Measurements from ENCODE around the gene HOXC4. TPM values are rescaled to one million over a fixed set of nuclear protein-coding genes. Genes with fewer than 3 reads are reported as not detected.
"Not testable (repeated sequence)": the region's sequence is repeated elsewhere in the genome, so short reads cannot be mapped to it uniquely, and the experiment has no call there.

HOXC4 gene
- total and polyA plus RNA-seq, 2 of the 4 experiments (the other 2 are of a cell fraction) = under 0.01 to 0.26 TPM

DNA sequence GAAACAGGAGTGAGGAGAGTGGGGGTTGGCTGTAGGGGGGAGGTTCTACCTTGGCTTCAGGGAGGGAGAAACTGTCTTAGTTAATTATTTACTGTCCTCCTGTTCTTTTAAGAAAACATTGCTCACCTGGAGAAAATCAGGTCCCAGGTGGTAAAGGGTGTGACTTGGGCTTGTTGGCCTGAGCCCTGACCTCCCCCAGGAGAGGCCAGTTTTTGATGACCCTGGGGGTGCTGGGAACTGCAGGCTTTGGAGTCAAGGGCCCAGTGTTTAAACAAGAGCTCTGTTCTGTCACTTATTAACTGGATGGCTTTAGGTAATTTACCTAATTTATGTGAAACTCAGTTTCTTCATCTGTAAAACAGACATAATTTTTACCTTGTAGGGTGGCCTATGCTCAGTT, 34.4 kb downstream of the HOXC4 start:
- H3K4me1 ChIP-seq (ENCODE audit: control insufficient read depth, insufficient read depth, low read length); H3K36me3 ChIP-seq (ENCODE audit: control insufficient read depth, insufficient read depth, low read length); H2AK9ac ChIP-seq (replicated peaks; ENCODE audit: low read depth, low read length, poor library complexity); CTCF ChIA-PET; H3K27ac ChIP-seq (ENCODE audit: insufficient read depth, low read length); BruUV-seq (replicated peaks); H3K9ac ChIP-seq (ENCODE audit: low read depth, low read length); H2AFZ ChIP-seq (replicated peaks; ENCODE audit: low read length, poor library complexity); H3K23ac ChIP-seq (ENCODE audit: low read depth, low read length); H3K56ac ChIP-seq (ENCODE audit: extremely low read depth, insufficient read depth, low read length); H4K8ac ChIP-seq (ENCODE audit: low read depth in 2 of 2, low read length in 2 of 2); H2BK15ac ChIP-seq (ENCODE audit: low read depth, low read length); in situ Hi-C loops (cut with MboI; ENCODE audit: low sequenced_read_pairs); DNase-seq; H4K91ac ChIP-seq (ENCODE audit: insufficient read depth, low read depth, low read length); H3K79me1 ChIP-seq (ENCODE audit: low read depth in 1 of 2, low read length in 2 of 2); H3K9me3 ChIP-seq (ENCODE audit: control insufficient read depth, insufficient read depth, low read length); H4K5ac ChIP-seq (ENCODE audit: low read depth, low read length); intact Hi-C loops (cut with micrococcal nuclease); H3K4ac ChIP-seq (ENCODE audit: low read depth, low read length); H2AK5ac ChIP-seq (ENCODE audit: low read depth, low read length); H2BK5ac ChIP-seq (ENCODE audit: low read depth, low read length, poor library complexity, severe bottlenecking); H3K18ac ChIP-seq (ENCODE audit: low read depth, low read length); dilution Hi-C loops (cut with HindIII; ENCODE audit: low sequenced_read_pairs, unreplicated experiment); H4K20me1 ChIP-seq (ENCODE audit: insufficient read depth, low read length); H3K4me3 ChIP-seq (ENCODE audit: insufficient read depth, low read depth, low read length); H2BK120ac ChIP-seq (ENCODE audit: low read depth, low read length); POLR2A ChIA-PET (ENCODE audit: unreplicated experiment); H3K14ac ChIP-seq (replicated peaks; ENCODE audit: low read depth, low read length); ATAC-seq (ENCODE audit: low read depth); H3K27me3 ChIP-seq (ENCODE audit: control insufficient read depth, insufficient read depth, low read length); H3K9me1 ChIP-seq (ENCODE audit: insufficient read depth, low read length); H3K4me2 ChIP-seq (ENCODE audit: low read depth, low read length); H2BK20ac ChIP-seq (ENCODE audit: low read depth, low read length): not testable (repeated sequence)

DNA sequence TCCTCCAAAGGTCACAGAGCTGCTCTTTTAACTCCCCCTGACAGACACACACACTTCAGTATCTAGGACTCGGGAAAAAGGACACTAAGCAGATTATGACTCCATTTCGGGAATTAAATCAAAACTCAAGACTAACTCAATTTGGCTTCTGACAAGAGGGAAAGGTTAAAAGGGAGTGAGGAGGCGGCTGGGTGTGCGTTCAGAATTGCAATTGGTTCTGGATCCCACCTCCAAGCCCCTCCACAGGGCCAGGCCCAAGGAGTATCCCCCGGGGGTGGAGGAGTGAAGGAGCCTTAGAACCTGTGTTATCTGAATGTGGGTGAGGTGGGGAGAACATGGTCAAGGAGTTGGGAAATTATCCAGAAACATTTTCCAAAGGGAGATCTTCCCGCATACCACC, 35.8 kb downstream of the HOXC4 start:
- H2BK15ac ChIP-seq (ENCODE audit: low read depth, low read length); H3K18ac ChIP-seq (ENCODE audit: low read depth, low read length); H2BK120ac ChIP-seq (ENCODE audit: low read depth, low read length); H2AFZ ChIP-seq (replicated peaks; ENCODE audit: low read length, poor library complexity); H3K4me2 ChIP-seq (ENCODE audit: low read depth, low read length); H3K4ac ChIP-seq (ENCODE audit: low read depth, low read length); ATAC-seq (ENCODE audit: low read depth); H3K9me3 ChIP-seq (ENCODE audit: control insufficient read depth, insufficient read depth, low read length); H4K20me1 ChIP-seq (ENCODE audit: insufficient read depth, low read length); H3K36me3 ChIP-seq (ENCODE audit: control insufficient read depth, insufficient read depth, low read length); CTCF ChIA-PET; intact Hi-C loops (cut with micrococcal nuclease); H2AK9ac ChIP-seq (replicated peaks; ENCODE audit: low read depth, low read length, poor library complexity); POLR2A ChIA-PET (ENCODE audit: unreplicated experiment); H3K9ac ChIP-seq (ENCODE audit: low read depth, low read length); in situ Hi-C loops (cut with MboI; ENCODE audit: low sequenced_read_pairs); H2BK5ac ChIP-seq (ENCODE audit: low read depth, low read length, poor library complexity, severe bottlenecking); H4K91ac ChIP-seq (ENCODE audit: insufficient read depth, low read depth, low read length); H3K14ac ChIP-seq (replicated peaks; ENCODE audit: low read depth, low read length); H3K27me3 ChIP-seq (ENCODE audit: control insufficient read depth, insufficient read depth, low read length); H2BK20ac ChIP-seq (ENCODE audit: low read depth, low read length); H4K5ac ChIP-seq (ENCODE audit: low read depth, low read length); H3K27ac ChIP-seq (ENCODE audit: insufficient read depth, low read length); H3K4me1 ChIP-seq (ENCODE audit: control insufficient read depth, insufficient read depth, low read length); H3K79me1 ChIP-seq (ENCODE audit: low read depth in 1 of 2, low read length in 2 of 2); H3K56ac ChIP-seq (ENCODE audit: extremely low read depth, insufficient read depth, low read length); H2AK5ac ChIP-seq (ENCODE audit: low read depth, low read length); BruUV-seq (replicated peaks); H4K8ac ChIP-seq (ENCODE audit: low read depth in 2 of 2, low read length in 2 of 2); DNase-seq; H3K9me1 ChIP-seq (ENCODE audit: insufficient read depth, low read length); dilution Hi-C loops (cut with HindIII; ENCODE audit: low sequenced_read_pairs, unreplicated experiment); H3K4me3 ChIP-seq (ENCODE audit: insufficient read depth, low read depth, low read length); H3K23ac ChIP-seq (ENCODE audit: low read depth, low read length): not testable (repeated sequence)
- no CpG with 5 or more reads among the region's 6 CpGs for WGBS, 2 experiments (ENCODE audit: extremely low coverage in 2 of 2, insufficient read length in 1 of 2)
